ENCODE measurements around the gene CD7.

DNA sequence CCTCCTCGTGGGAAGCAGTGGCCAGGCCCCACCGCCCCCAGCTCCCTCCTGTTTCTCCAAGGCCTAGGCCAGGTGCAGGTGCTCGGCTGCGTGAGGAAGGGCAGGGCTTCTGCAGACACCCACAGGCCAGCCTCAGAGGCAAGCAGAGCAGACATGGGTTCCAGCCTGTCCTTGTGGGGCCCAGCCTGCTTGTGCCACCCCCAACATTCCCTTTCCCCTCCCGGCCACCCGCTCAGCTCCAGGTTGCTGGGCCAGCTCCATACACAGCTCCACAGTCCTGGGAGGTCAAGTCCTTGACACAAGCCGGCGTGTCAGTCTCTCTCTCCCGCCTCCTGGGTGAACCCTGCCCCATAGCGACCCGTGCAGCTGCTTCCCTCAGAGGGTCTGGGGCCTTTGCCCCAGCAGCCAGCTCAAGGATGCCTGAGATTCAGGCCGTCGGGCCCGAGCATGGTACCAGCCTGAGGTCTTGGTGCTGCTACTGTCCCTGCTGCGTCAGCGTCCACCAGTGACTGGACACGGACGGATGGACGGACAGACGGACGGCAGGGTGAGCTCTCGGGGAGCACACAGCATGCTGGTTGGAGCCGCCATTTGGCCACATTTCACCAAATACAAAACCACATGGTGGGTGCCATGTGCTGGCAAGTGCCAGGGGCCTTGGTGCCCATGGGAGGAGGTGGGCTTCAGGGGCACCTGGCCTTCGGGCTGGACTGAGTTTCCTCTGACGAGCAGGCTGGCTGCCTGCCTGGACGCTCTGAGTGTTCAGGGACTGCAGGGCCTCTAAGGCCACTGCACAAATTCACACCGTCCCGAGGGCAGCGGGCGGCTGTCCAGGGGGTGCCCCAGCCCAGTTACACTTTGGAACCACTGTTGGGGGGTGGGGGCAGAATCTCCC, 8.1 kb upstream of the CD7 start:
- TF ChIP-seq, protein P1, sequence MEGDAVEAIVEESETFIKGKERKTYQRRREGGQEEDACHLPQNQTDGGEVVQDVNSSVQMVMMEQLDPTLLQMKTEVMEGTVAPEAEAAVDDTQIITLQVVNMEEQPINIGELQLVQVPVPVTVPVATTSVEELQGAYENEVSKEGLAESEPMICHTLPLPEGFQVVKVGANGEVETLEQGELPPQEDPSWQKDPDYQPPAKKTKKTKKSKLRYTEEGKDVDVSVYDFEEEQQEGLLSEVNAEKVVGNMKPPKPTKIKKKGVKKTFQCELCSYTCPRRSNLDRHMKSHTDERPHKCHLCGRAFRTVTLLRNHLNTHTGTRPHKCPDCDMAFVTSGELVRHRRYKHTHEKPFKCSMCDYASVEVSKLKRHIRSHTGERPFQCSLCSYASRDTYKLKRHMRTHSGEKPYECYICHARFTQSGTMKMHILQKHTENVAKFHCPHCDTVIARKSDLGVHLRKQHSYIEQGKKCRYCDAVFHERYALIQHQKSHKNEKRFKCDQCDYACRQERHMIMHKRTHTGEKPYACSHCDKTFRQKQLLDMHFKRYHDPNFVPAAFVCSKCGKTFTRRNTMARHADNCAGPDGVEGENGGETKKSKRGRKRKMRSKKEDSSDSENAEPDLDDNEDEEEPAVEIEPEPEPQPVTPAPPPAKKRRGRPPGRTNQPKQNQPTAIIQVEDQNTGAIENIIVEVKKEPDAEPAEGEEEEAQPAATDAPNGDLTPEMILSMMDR (IDR thresholded peaks at IDR 0.05) = no peak
- no peak for TF ChIP-seq POLR2A (IDR thresholded peaks at IDR 0.05)

Measured in body of pancreas (tissue), 4 donors.